Stimulated activated CD4-positive, alpha-beta T cell treated with anti-CD3 and anti-CD28 coated beads, Interleukin-1b, Interleukin-23, amount 100 ng/mL, for 48 hours (primary cell): ENCODE results near the gene SLC19A2.
"Not testable (repeated sequence)": the region's sequence is repeated elsewhere in the genome, so short reads cannot be mapped to it uniquely, and the experiment has no call there.

ENCODE experiments used
- DNase-seq: peaks from one replicate; pipeline ENCODE4 v3.0.0-alpha.2; 2020

SLC19A2 gene

DNA sequence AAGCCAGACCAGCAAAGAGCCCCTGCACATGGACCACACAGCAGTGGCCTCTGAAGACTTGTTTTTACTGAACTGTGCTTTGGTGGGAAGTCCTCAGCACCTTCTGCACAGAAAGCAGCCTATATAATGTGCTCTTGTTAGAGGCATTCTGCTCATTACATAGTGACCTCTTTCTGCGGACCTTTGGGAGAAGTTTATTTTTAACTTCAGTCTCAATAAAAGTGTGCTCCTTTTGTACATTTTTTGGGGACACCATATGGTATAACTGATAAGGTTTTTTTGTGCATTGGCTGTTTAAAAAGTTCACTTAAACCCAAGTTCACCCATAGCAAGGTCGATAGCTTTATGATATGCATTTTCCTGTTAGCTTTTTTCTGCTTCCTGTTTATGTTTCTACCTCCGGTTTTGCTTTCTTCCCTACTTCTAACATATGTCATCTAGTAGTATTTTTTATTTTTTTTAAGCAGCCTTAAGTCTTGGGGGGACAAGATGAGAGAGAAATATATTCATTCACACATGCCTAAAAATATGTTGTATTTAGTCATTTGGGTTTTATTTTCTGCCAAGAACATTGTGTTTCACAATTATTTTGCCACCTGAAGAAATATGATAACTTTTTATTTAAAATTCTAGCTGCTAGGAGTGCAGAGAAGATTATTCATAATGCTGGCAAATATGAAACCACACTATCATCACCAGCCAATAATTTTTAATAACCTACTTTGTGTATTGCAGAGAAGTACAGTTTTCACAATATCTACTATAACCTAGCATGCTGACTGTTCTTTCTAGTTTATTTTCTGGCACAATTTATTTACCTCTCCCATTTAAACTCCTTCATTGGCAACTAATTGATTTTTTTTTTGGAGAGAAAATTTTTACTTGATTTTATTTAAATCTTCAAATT lies 22.9 kb upstream of the SLC19A2 start:
- DNase-seq = no peak

DNA sequence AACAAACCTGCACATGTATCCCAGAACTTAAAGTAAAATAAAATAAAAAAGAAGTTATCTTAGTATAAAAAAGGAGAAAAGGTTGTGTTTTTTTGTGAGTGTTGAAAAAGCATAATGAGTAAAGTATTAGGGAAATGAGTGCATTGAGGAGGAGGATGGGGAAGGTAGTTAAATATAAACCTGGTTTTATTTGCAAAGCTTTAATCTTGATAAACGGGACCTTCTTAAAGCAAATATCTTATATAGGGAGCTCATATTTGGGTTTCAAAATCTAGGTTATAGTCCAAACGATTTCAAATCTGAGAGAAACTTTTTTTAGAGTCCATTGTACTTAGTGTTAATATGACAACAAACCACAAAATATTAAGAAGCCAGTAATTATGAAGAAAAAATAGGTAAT lies 21.7 kb upstream of the SLC19A2 start:
- no peak for DNase-seq

- DNase-seq = not testable (repeated sequence)
Observed at GRCh38 chr1:169503601-169504000, 17.9 kb upstream of the SLC19A2 start.

GRCh38 chr1:169499807-169500206 lies 14.1 kb upstream of the SLC19A2 start:
- DNase-seq = no peak

DNA sequence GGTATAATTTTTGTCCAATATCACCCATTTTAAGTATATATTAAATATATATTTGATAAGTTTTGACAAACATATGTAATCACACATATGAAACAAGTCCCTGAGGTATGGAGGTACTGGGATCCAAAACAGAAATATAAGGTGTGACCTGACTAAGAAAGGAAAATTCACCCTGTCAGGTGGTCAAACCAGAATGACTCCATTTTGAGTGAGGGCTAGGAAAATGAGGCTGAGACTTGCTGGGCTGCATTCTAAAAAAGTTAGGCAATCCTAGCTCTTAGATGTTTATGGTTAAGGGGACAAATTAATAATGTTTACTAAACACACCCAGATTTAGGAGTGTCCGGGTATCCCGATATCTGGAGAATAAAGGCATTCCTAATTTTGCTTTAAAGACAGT lies 11.6 kb upstream of the SLC19A2 start:
- DNase-seq = no peak

- DNase-seq = no peak
Observed at GRCh38 chr1:169495916-169496315, 10.2 kb upstream of the SLC19A2 start.

DNA sequence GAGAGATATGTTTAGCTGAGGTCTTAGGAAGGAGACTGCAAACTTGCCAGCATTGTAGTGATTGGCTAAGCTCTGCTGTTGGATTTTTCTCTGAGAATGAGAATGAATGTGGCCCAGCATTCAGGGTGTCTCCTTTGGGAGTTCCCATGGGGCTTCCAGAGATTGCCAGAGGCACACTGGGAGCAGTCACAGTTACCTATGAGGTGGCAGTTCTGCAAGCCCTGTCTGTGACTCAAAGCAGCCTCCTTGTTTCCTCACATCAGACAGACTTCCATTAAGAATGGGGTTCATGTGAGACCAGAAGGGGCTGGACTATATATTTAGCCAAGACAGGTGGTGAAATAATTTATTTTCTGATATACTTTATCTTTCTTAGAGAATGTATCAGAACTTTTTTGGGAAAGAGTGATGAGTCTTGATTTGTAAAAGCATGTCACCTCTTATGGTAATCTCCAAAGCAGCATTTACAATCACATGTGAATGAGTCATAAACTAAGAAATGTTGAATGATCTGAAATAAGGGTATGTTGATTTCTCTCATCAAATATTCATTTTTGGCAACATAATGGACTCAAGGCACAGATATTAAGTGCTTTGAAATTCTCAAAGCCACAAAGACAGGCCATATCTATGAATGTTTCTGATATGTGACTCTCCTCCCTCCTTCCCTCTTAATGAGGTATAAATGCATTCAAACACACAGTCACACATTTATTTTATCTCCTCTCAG lies 9.5 kb upstream of the SLC19A2 start:
- DNase-seq = peak; percentile 8

DNA sequence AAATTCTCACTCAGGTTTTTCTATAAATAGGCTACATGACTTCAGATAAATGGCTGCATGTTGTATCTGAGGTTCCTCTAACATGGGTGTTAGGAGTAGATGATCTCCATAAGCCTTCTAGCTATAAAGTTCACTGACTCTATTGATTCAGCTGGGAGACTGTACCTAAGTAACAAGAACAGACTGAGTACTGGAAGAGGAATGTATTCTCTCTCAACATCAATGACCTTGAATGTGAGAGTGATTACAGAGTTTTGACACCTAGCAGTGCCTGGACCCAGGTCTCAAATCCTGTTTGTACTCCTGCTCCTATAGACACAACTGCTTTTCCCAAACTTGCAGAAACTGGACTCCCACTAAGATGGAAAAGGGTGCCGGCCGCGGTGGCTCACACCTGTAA lies 8.6 kb upstream of the SLC19A2 start:
- no peak for DNase-seq

DNA sequence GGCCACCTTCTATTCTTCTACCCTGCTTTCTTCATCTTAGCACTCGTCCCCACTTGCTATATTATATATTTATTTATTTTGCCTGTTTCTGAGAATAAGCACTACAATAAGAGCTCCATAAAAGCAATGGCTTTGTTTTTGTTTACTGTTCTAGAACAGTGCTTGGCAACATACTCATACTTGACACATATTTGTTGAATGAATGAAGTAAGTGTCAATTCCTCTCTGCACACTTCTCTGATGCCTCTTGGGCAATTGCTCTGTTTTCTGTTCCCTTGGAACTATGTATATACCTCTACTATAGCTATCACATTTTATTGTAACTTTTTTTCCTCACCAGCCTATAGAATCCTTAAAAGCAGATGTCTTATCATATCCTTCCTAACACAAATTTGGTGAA lies 7.5 kb upstream of the SLC19A2 start:
- DNase-seq = no peak

- DNase-seq = peak; percentile 74
Observed at GRCh38 chr1:169491845-169492281, 6.1 kb upstream of the SLC19A2 start.

- DNase-seq = no peak
Observed at GRCh38 chr1:169488157-169488556, 2.4 kb upstream of the SLC19A2 start.

GRCh38 chr1:169487561-169487960 lies 1.8 kb upstream of the SLC19A2 start:
- DNase-seq = no peak

DNA sequence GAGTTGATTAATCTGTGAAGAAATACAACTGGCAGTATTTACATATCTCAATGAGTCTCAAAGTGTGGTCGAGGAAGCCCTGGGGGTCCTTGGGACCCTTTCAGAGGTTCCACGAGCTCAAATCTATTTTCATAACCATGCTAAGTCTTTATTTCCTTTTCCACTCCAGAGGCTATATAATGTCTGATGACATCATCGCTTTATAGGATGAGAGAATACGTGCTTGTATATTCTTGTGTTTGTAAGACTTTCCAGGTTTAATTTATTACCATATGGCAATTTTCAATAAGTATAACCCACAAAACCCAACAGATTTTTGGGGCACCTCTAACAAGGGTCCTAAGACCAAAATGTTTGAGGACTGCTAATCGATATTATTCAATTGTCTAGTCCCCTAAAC lies 1.4 kb upstream of the SLC19A2 start:
- no peak for DNase-seq

DNA sequence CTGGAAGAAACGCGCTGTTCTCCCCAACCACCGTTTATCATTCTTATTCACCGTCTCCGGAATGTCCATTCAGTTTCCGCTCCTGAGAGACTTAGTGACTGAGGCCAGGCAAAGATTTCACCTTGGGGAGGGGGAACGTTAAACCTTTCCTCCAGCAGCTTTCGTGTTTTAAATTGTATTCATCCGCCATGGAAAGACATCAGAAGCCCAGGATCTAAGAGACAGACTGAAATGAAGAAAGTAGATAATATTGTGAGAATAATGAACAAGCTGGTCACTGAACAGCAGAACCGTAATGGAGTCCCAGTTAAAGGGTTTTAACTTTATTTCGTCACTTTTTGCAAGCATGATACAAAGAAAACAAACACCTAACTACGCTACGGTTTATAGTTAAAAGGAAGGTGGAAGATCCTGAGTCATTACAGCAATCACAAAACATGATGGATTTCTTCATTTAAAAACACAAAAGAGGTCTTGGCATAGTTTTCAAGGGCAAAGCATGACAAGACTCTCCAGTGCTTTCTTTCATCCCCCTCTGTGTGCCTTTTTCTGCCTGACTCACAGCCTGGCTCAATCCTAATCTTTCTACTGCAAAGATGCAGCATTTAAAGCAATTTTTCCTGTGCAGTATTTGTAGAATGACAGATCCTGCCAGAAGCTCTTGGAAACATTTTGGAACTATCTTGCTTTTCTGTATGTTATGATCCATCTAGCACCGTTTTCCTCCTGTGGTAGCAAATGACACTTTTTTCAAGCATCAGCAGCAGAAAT lies 722 bp upstream of the SLC19A2 start:
- DNase-seq = no peak

DNA sequence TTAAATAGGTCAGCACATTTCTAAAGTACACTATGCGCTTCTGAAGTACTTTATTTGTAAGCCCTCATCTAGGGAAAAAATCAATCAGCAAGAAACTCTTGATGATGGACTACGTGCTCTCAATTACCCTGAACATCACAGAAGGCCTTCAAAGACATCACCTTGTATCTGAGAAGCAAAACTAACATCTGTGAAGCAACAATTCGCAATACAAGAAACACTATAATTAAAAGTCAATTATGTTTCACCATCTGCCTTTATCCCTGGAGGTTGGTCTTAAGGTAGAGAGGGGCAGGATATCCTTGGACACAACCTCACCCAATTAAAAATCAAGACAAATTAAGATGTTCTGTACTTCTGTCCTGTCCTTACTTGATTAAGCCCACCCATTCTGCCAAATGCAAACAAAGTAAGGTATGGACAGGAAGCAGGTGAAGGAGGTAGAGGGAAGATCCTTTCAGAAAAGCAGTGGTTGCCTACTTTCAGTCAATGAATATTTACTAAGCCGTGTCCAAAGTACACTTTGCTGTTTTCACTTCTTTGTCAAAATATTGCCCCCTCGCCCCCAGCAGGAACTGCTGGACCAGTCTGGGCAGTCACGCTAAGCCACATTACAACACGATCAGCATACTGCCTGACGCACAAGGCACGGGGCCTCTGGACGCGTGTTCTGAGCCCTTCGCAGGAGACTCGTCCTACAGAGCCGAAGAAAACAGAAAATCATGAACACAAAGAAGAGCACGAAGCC lies 887 bp downstream of the SLC19A2 start:
- DNase-seq = peak; percentile 21

- no peak for DNase-seq
Observed at GRCh38 chr1:169484101-169484500, 1.6 kb downstream of the SLC19A2 start.

DNA sequence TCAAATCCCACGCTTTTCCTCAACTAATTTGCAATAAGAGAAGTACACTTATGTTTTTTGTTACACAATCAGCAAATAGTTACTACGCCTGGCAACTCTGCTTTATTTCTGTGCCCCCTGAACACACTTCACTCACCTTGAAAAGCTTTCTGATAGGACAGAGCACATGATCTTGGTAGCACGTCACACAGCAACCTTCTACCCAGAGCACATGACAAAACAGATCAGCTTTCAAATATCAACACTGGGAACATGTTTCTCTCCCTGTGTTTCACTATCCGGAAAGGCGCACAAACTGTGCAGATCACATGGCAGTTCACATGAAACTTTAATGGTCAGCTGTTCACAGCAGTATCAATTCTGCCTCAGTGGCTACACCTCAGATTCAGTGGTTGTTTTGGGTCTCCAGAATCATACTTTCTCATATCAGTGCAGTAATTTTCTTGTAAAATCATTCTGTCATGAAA lies 2.2 kb downstream of the SLC19A2 start:
- no peak for DNase-seq

- DNase-seq = no peak
Observed at GRCh38 chr1:169479363-169480066, 6.2 kb downstream of the SLC19A2 start.

GRCh38 chr1:169478094-169478672 lies 7.6 kb downstream of the SLC19A2 start:
- DNase-seq = no peak

GRCh38 chr1:169475806-169476387 lies 9.8 kb downstream of the SLC19A2 start:
- no peak for DNase-seq
